Measurements from ENCODE around the gene GREM1. TPM values are rescaled to one million over a fixed set of nuclear protein-coding genes. Genes with fewer than 3 reads are reported as not detected.
A peak's percentile ranks its signal among the peaks of the same experiment; 100 is the strongest.

Gene GREM1
- total RNA-seq, 2 donors from 2014 or later = not detected

DNA sequence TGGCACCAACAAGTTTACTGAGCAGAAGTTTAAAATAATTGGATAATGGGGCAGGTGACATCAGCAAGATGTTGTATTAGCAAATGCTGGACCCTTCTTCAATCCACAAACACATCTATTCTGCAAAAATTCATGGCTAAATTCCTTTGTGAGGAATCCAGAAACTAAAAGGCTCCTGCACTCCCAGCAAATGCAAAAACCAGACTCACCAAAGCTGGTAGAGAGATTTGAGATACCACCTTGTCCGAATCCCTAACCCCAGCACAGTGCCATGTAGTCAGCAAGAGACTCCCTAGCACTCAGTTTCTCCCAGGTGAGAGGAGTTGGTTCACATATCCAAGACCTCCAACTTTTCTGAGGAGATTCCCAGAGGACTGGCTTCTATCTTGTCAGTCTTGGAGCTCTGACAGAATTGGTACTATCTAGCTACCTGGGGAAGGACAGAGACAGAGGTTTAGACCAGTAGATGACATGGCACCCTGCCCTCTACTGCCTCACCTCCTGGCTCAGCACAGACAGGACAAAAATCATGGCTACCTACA, 21.8 kb downstream of the GREM1 start:
- no peak for ATAC-seq
- Mint-ChIP-seq H3K27ac (no peak overlapping the region), H3K9me3 (peaks cover 10 to 11% of the 10 kb centered on the region in 2 donors), H3K36me3 (peaks cover 0 to 9% of the 10 kb centered on the region in 2 donors)
- DNase-seq (ENCODE audit: low spot score in 2 of 2) = no peak

DNA sequence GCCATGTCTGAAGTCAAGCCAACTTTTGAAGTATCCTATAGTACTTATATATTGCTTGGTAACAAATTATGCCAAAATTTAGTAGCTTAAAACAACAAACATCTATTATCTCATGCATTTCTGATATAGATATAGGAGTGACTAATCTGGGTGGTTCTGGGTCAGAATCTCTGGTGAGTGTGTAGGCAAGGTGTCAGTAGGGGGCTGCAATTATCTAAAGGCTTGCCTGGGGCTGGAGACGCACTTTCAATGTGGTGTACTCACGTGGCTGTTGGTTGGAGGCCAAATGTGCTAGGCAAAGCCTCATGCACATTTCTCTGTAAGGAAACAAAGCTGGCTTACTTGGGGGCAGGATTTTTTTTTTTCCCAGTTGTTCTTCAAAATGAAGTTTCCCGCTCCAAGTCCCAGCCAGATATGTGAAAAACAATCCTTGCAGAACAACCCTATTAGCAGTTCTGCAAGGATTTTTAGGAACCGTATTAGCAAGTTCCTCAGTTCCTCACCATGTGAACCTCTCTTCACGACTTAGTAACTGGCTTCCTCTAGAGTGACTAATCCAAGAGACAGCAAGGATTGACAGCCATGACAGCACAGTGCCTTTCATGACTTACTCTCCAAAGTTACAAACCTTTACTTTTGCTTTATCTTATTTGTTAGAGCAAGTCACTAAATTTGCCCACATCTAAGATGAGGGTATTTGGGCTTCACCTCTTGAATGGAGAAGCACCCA, 25.8 kb downstream of the GREM1 start:
- no peak overlapping the region for H3K27ac Mint-ChIP-seq
- DNase-seq (ENCODE audit: low spot score in 2 of 2) (no peak), ATAC-seq (no peak)
- peaks cover 0 to 9% of the 10 kb centered on the region in 2 donors for H3K36me3 Mint-ChIP-seq
- H3K9me3 Mint-ChIP-seq = peaks cover 10 to 11% of the 10 kb centered on the region in 2 donors

DNA sequence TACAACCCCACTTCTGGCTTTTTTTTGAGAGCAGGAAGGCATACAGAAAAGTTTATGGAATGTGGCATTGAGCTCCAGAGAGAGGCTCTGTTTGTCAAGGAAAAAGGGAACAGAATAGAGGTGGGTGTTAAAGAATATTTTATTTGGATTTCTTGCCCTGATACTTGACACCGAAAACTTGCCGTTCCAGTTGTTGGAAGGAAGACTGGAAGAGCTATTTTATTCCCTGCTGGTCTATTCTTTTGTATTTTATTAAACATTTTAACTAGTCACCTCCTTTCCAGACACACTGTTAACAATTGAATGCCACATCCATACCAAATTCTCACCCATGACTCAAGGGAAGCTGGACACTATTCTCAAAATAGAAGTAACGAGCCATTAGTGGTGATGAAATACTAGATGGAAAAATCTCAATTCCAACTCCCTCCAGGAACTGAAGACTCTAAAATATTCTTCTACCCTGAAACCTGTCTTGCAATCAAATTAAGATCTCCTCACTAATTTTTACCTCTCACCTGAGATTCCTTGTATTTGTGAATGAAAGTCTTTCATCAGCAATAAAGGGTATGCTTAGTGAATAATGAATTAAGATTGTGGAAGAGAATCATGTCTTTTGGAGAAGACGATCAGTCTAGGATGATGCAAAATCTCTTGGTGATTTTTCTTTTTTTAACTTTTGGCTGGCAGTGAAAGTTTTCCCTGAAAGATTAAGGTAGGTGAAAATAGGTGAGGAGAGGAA, 28.5 kb downstream of the GREM1 start:
- peak overlapping the region in 1 of 2 donors; percentile 12 for H3K27ac Mint-ChIP-seq
- DNase-seq (ENCODE audit: low spot score in 2 of 2) (no peak), ATAC-seq (no peak)
- no peaks in the 10 kb centered on the region for H3K36me3 Mint-ChIP-seq
- peaks cover 0 to 6% of the 10 kb centered on the region in 2 donors for H3K9me3 Mint-ChIP-seq

DNA sequence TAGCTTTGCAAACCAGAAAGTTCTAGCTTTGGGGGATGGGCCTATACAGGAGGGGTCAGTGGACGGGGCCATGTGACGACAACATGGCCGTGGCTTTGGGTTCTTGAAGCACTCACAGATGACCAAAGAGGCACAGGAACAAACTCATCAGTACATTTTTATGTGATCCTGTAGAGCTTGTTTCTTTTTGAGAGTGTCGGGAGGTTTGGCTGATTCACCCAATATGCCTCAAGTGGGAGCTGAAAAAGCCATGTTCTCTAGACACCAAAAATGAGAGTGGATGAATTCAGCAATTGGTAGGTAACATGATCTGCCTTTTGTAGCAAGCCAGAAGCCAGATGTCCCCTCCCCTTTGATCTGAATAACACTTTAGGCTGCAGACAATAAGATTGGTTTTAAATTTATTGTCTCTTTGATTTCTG, 30.1 kb downstream of the GREM1 start:
- no peak overlapping the region for H3K27ac Mint-ChIP-seq
- DNase-seq (ENCODE audit: low spot score in 2 of 2) (no peak), ATAC-seq (no peak)
- H3K9me3 Mint-ChIP-seq = no peaks in the 10 kb centered on the region
- no peaks in the 10 kb centered on the region for H3K36me3 Mint-ChIP-seq

DNA sequence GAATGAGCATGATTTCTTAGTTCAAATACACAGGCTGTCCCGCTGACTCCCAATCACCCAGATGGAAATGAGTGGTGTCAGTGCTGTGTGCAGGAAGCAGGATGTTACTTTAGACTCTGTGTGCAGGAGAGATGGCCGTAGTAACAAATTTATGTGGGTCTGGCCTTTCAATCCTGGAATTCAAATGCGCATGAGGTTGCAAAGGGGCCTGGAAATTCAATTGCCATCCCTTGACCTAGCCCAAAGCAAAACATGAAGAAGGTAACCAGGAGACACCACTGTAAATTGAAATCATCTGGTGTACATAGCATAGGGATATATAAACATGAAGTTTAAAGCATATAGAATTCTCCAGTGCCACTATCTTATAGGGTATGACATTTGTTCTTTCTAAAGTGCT, 33.2 kb downstream of the GREM1 start:
- no peak overlapping the region for H3K27ac Mint-ChIP-seq
- no peak for ATAC-seq

DNA sequence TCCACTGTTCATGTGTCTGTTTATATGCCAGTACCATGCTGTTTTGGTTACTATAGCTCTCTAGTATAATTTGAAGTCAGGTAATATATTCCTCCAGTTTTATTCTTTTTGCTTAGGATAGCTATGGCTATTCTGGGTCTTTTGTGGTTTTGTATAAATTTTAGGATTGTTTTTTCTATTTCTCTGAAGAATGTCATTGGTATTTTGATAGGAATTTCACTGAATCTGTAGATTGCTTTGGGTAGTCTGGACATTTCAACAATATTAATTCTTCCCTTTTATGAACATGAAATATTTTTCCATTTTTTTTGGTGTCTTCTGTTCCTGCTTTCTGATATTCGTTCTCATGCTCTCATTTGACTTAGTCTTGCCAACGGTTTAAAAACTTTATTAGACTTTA, 39.6 kb downstream of the GREM1 start:
- ATAC-seq (no peak), DNase-seq (ENCODE audit: low spot score in 2 of 2) (no peak)
- Mint-ChIP-seq H3K27ac (no peak overlapping the region), H3K9me3 (no peaks in the 10 kb centered on the region), H3K36me3 (no peaks in the 10 kb centered on the region)

More for the DNA sequence above, 33.2 kb downstream of the GREM1 start:
- no peaks in the 10 kb centered on the region for H3K9me3 Mint-ChIP-seq
- H3K36me3 Mint-ChIP-seq = no peaks in the 10 kb centered on the region
- no peak for DNase-seq (ENCODE audit: low spot score in 2 of 2)

DNA sequence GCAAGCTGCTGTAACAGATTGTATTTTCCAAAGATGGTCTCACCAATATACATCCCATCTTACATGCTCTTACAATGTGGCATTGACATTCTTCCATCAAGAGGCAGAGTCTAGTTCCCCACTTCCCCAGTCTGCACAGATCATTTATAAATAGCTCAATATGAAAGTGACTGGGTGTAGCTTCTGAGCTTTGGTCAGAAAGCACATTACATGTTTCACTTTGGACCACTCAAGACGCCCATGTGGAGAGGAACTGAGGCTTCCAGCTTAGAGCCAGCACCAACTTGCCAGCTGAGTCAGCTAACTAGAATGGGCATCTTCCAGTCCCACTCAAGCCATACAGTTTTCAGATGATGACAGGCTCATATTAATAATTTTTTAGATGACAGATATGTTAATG, 45.5 kb downstream of the GREM1 start:
- DNase-seq (ENCODE audit: low spot score in 2 of 2) = no peak
- H3K36me3 Mint-ChIP-seq = no peaks in the 10 kb centered on the region
- H3K27ac Mint-ChIP-seq = no peak overlapping the region
- no peaks in the 10 kb centered on the region for H3K9me3 Mint-ChIP-seq
- ATAC-seq = no peak

DNA sequence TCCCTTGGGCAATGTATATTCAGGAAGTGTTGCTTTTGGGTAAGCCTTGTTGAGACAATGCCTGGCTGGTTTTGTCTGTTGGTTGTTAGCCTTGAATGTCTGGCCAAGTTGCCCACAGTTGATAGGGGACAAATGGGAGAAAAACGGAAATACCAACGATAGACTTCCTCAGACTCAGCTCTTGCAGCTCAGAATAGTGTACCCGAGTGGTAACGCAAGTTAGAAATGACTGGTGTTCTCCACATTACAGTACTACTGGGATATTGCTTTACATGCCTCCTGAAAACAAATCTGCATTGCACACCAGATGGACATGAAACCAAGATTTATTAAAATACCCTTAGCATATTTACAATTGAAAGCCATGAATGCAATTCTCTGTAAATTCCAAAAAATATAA, 47.4 kb downstream of the GREM1 start:
- DNase-seq (ENCODE audit: low spot score in 2 of 2) = no peak
- Mint-ChIP-seq H3K36me3 (no peaks in the 10 kb centered on the region), H3K27ac (no peak overlapping the region), H3K9me3 (no peaks in the 10 kb centered on the region)
- no peak for ATAC-seq

DNA sequence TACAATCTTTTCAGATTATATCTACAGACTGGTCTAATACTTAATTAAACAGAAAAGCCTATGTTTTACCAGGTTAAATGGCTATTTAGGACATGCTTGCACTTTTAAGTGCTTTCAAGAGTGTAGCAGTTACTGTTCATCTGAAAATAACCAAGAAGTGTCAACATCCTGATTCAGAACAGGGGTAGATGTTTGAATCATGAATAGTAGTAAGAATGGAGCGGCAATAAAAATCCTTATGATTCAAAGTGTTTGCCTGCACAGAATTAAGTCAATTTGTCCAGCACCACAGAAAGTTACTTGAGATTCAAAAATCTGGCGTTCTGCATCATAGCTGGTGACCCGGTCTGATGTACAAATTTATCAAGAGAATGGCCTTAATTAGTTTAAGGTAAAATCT, 48.3 kb downstream of the GREM1 start:
- Mint-ChIP-seq H3K36me3 (no peaks in the 10 kb centered on the region), H3K9me3 (no peaks in the 10 kb centered on the region), H3K27ac (no peak overlapping the region)
- no peak for DNase-seq (ENCODE audit: low spot score in 2 of 2)
- ATAC-seq = no peak

DNA sequence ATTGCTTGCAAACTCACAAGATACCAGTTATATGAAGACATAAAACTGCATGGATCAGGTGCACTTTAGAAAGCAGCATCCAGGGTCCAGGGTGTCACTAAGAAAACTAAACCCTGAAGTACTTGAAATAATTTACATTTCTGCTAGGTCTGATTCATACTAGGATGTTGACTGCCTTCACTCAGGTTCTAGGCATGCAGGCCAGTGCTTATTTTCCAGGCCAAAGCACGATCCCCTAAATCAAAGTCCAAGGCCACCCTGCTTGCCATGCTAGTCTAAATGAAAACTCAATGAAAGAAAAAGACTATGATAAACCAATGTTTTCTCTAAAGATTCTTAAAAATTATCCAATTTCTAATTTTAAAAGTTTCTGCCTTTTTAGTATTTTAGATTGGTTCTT, 49.4 kb downstream of the GREM1 start:
- no peak overlapping the region for H3K27ac Mint-ChIP-seq
- H3K9me3 Mint-ChIP-seq = no peaks in the 10 kb centered on the region
- DNase-seq (ENCODE audit: low spot score in 2 of 2) (no peak), ATAC-seq (no peak)
- no peaks in the 10 kb centered on the region for H3K36me3 Mint-ChIP-seq

DNA sequence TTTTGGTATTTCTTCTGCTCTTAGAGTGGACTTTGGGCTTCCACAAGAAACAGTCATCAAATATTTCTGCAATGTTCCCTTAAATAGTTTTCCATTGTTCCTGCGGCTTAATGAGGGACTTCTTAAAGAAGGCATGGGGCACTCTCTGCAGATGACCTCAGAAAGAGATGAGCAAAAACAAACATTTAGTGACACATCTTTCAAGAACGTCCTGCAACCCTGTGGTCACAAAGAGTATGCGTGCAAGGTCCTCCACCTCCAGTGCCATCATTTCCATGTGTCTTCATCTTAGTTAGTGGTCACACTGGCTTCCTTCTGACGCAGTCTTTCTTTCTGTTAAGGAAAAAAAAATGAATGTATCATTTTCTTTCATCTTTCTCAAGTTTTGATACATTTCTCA, 56.2 kb downstream of the GREM1 start:
- Mint-ChIP-seq H3K36me3 (peaks cover 0 to 16% of the 10 kb centered on the region in 2 donors), H3K9me3 (no peaks in the 10 kb centered on the region), H3K27ac (no peak overlapping the region)
- DNase-seq (ENCODE audit: low spot score in 2 of 2) = no peak
- ATAC-seq = no peak

DNA sequence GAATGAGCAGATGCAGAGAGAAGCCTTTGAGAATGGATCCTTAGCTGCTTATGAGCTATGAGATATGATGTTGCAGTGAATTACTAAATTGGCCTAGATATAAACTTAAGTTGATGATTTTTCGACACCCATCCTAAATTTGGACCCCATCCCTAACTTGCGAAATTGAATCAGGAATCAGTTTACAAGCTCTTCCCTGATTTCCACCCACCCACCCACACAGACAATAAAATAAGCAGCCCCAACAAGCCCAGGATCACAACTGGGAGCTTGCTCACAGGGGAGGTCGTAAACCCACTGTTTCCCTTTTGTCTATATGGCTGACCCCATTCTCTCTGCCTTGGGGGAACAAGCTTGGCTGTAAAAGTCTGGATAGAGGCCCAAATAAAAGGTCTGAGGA, 57.3 kb downstream of the GREM1 start:
- DNase-seq (ENCODE audit: low spot score in 2 of 2) (no peak), ATAC-seq (no peak)
- no peak overlapping the region for H3K27ac Mint-ChIP-seq
- no peaks in the 10 kb centered on the region for H3K9me3 Mint-ChIP-seq
- H3K36me3 Mint-ChIP-seq = peaks cover 0 to 16% of the 10 kb centered on the region in 2 donors

DNA sequence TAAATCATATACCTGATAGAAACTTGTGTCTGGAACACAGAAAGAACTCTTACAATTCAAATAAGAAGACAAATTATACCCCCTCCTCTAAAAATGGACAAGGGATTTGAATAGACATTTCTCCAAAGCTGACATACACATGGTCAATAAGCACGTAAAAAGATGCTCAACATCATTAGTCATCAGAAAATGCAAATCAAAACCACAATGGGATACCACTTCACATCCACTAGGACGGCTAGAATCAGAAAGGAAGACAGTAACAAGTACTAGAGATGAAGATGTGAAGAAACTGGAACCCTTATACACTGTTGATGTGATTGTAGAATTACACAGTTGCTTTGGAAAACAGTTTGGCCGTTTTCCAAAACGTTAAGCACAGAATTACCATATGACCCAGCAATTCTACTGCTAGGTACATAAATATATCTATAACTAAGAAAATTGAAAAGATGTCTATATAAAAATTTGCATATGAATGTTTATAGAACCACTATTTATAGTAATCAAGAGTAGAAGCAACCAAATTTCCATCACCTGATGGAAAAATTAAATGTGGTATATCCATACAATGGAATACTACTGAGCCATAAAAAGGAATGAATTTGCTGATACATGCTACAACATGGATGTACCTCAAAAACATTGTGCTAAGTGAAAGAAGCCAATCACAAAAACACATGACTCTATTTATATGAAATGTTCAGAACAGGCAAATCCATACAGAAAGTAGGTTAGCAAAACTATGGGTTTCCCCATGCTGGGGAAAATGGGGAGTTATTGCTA, 60.8 kb downstream of the GREM1 start:
- DNase-seq (ENCODE audit: low spot score in 2 of 2) = no peak
- Mint-ChIP-seq H3K9me3 (peaks cover 0 to 4% of the 10 kb centered on the region in 2 donors), H3K36me3 (peaks cover 0 to 15% of the 10 kb centered on the region in 2 donors), H3K27ac (no peak overlapping the region)
- no peak for ATAC-seq

DNA sequence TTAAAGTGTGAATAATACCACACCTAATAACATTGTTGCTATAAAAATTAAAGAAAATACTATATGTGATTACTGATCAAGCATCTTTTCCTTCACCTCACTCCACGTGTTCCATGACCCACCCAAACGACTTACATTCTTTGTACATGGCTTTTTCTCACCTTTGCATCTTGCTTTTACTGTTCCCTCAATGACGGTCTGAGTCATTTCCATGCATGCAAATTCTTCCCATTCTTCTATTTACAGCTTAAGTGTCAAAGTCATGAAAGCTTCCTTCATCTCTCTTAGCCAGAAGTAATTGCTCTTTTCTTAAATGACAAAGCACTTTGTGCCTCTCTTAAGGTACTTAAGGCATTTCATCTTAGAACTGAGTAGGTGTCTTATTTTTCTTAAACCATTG, 64.0 kb downstream of the GREM1 start:
- H3K27ac Mint-ChIP-seq = no peak overlapping the region
- ATAC-seq = no peak
- peaks cover 0 to 4% of the 10 kb centered on the region in 2 donors for H3K36me3 Mint-ChIP-seq
- DNase-seq (ENCODE audit: low spot score in 2 of 2) = no peak
- peaks cover 0 to 4% of the 10 kb centered on the region in 2 donors for H3K9me3 Mint-ChIP-seq

DNA sequence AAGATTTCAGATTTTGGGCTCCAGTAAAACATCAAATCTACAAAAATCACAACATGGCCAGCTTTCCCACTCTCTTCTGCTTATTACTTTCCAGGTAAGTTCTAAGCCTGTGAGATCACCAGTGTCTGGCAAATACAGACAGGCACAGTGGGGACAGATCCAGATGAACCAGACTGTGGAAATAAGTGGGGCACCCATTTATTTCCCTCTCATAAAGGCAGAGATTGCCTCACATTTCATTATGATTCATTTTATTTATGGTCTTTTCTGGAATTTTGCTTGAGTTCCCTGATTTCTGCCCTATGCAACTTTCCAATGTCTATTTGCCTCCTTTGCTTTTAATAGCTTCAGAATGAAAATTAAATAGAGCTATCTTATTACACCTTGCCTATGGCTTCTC, 66.8 kb downstream of the GREM1 start:
- no peak for ATAC-seq
- no peak for DNase-seq (ENCODE audit: low spot score in 2 of 2)
- Mint-ChIP-seq H3K36me3 (peaks cover 0 to 4% of the 10 kb centered on the region in 2 donors), H3K27ac (no peak overlapping the region), H3K9me3 (peaks cover 0 to 4% of the 10 kb centered on the region in 2 donors)

DNA sequence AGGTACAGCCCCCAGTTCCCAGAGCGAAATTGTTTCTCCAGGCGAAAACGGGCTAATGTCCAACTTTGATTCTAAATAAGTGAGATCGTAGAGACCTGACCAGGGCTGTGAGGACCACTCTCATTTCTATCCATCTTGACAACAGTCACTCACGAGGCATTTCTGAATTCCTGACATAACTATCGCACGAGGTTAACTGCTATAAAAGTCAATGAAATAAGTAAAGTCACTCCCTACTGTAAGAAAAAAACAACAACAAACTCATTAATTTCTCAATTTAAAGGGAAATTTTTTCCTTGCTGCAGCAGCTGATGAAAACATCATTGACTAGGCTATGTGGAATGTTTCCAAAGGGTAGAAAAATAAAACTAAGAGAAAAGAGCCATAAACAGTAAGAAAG, 69.1 kb downstream of the GREM1 start:
- H3K9me3 Mint-ChIP-seq = peaks cover 0 to 1% of the 10 kb centered on the region in 2 donors
- peaks cover 0 to 2% of the 10 kb centered on the region in 2 donors for H3K36me3 Mint-ChIP-seq
- DNase-seq (ENCODE audit: low spot score in 2 of 2) = no peak
- no peak overlapping the region for H3K27ac Mint-ChIP-seq
- ATAC-seq = no peak

DNA sequence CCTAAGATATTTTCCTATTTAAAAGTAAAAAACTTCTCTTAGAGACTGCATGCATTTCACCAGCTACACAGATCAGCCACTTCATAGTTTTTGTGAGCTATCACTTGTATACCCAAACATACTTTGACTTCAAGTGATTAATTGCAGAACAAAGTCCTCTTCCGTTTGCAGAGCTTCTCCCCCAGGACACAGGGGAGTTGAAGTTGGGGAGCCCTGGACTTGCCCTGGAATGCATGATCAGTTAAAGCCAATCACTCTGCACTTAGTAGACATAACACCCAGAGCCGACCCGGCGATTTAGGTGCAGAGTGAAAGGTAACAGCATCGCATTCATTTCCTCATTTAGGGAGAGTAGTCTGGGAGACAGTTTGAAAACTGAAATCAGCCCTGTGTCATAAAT, 70.1 kb downstream of the GREM1 start:
- H3K36me3 Mint-ChIP-seq = no peaks in the 10 kb centered on the region
- no peaks in the 10 kb centered on the region for H3K9me3 Mint-ChIP-seq
- DNase-seq (ENCODE audit: low spot score in 2 of 2) (no peak), ATAC-seq (no peak)
- H3K27ac Mint-ChIP-seq = no peak overlapping the region

Data from activated naive CD4-positive, alpha-beta T cell treated with anti-CD3 and anti-CD28 coated beads, Interleukin-2, amount 50 U/mL, for 72 hours (primary cell).